ENCODE measurements around the gene MYBPHL. TPM values are rescaled to one million over a fixed set of nuclear protein-coding genes. Genes with fewer than 3 reads are reported as not detected.

The MYBPHL gene
- total and polyA plus RNA-seq, 2 experiments from 2014 or later: not detected

- H3K9ac ChIP-seq: peak overlapping the region; percentile 59
- H2AFZ ChIP-seq: peak overlapping the region; percentile 74
- H3K9me3 ChIP-seq (ENCODE audit: low read depth): no peaks in the 10 kb centered on the region
- 11 to 12% methylated on average over 11 of the region's 11 CpGs for WGBS, 2 experiments (ENCODE audit: low coverage in 1 of 2, low lambda C conversion rate in 2 of 2, missing lambda C conversion rate in 2 of 2)
- H3K27ac ChIP-seq: peak overlapping the region; percentile 71
- DNase-seq: peak; percentile 81
- H4K20me1 ChIP-seq (ENCODE audit: insufficient read depth): no peaks in the 10 kb centered on the region
- H3K9me2 ChIP-seq (ENCODE audit: insufficient read depth): no peaks in the 10 kb centered on the region
- H3F3A ChIP-seq (ENCODE audit: insufficient read depth): peaks cover 22% of the 10 kb centered on the region
- peak overlapping the region; percentile 65 for H3K4me2 ChIP-seq (ENCODE audit: unreplicated experiment)
- peak overlapping the region; percentile 47 for H3K4me3 ChIP-seq
- no peak for TF ChIP-seq EZH2phosphoT487 (IDR thresholded peaks at IDR 0.05; ENCODE audit: insufficient read depth, low read depth)
- TF ChIP-seq EZH2 (IDR thresholded peaks at IDR 0.05; ENCODE audit: insufficient read depth, poor library complexity, severe bottlenecking): no peak
- in situ Hi-C loops (cut with MboI): no loop called here
- H3K27me3 ChIP-seq (replicated peaks; ENCODE audit: insufficient read depth): no peaks in the 10 kb centered on the region
- H3K36me3 ChIP-seq (ENCODE audit: low read depth): no peaks in the 10 kb centered on the region
- H3K79me2 ChIP-seq (ENCODE audit: insufficient read depth): no peaks in the 10 kb centered on the region
- peaks cover 26% of the 10 kb centered on the region for H3K4me1 ChIP-seq (ENCODE audit: insufficient read depth)
These were observed 7.9 kb downstream of the MYBPHL start for GRCh38 chr1:109298666-109299557.

DNA sequence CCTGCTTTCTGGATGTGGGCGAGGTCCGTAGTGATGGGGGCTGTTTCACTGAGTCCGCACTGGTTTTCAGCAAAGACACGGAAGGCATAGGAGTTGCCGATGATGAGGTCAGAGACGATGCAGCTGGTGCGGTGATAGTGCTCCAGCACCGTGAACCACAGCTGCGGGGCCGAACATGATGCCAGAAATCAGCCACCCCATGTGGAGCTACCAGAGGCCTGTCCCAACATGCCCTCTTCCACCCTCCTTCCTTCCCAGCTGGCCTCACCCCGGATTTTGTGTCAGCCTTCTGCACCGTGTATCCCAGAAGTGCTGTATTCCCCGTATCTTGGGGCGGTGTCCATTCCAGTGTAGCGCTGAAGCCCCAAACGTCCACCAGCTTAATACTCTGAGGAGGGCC is 10.0 kb downstream of the MYBPHL start:
- Histone ChIP-seq H3K4me3 (no peak overlapping the region), H4K20me1 (ENCODE audit: insufficient read depth) (no peaks in the 10 kb centered on the region), H3K79me2 (ENCODE audit: insufficient read depth) (no peaks in the 10 kb centered on the region), H3K27ac (no peak overlapping the region), H3K4me2 (ENCODE audit: unreplicated experiment) (no peak overlapping the region), H3K9me3 (ENCODE audit: low read depth) (no peaks in the 10 kb centered on the region), H2AFZ (no peak overlapping the region), H3K4me1 (ENCODE audit: insufficient read depth) (peaks cover 29% of the 10 kb centered on the region), H3K36me3 (ENCODE audit: low read depth) (no peaks in the 10 kb centered on the region), H3F3A (ENCODE audit: insufficient read depth) (peaks cover 22% of the 10 kb centered on the region), H3K9ac (no peak overlapping the region), H3K9me2 (ENCODE audit: insufficient read depth) (no peaks in the 10 kb centered on the region), H3K27me3 (replicated peaks; ENCODE audit: insufficient read depth) (no peaks in the 10 kb centered on the region)
- DNase-seq: no peak
- in situ Hi-C loops (cut with MboI): no loop called here
- WGBS, 2 experiments (ENCODE audit: low coverage in 1 of 2, low lambda C conversion rate in 2 of 2, missing lambda C conversion rate in 2 of 2): 95 to 96% methylated on average over 16 of the region's 16 CpGs
- no peak for TF ChIP-seq EZH2phosphoT487 (IDR thresholded peaks at IDR 0.05; ENCODE audit: insufficient read depth, low read depth)
- no peak for TF ChIP-seq EZH2 (IDR thresholded peaks at IDR 0.05; ENCODE audit: insufficient read depth, poor library complexity, severe bottlenecking)

- WGBS, 2 experiments (ENCODE audit: low coverage in 1 of 2, low lambda C conversion rate in 2 of 2, missing lambda C conversion rate in 2 of 2): 75 to 76% methylated on average over 12 of the region's 12 CpGs
- no peak for DNase-seq
- Histone ChIP-seq H3K4me2 (ENCODE audit: unreplicated experiment) (no peak overlapping the region), H3K4me3 (no peak overlapping the region), H3F3A (ENCODE audit: insufficient read depth) (peaks cover 22% of the 10 kb centered on the region), H3K79me2 (ENCODE audit: insufficient read depth) (no peaks in the 10 kb centered on the region), H3K9me2 (ENCODE audit: insufficient read depth) (no peaks in the 10 kb centered on the region), H4K20me1 (ENCODE audit: insufficient read depth) (no peaks in the 10 kb centered on the region), H3K27me3 (replicated peaks; ENCODE audit: insufficient read depth) (no peaks in the 10 kb centered on the region), H3K36me3 (ENCODE audit: low read depth) (no peaks in the 10 kb centered on the region), H2AFZ (no peak overlapping the region), H3K9ac (no peak overlapping the region), H3K4me1 (ENCODE audit: insufficient read depth) (peaks cover 29% of the 10 kb centered on the region), H3K9me3 (ENCODE audit: low read depth) (no peaks in the 10 kb centered on the region), H3K27ac (no peak overlapping the region)
- in situ Hi-C loops (cut with MboI): no loop called here
- TF ChIP-seq EZH2 (IDR thresholded peaks at IDR 0.05; ENCODE audit: insufficient read depth, poor library complexity, severe bottlenecking) (no peak), EZH2phosphoT487 (IDR thresholded peaks at IDR 0.05; ENCODE audit: insufficient read depth, low read depth) (no peak)
These were observed 10.9 kb downstream of the MYBPHL start for GRCh38 chr1:109295712-109296415.

GRCh38 chr1:109294481-109294880 is 12.3 kb downstream of the MYBPHL start:
- Histone ChIP-seq H3K36me3 (ENCODE audit: low read depth) (no peaks in the 10 kb centered on the region), H3F3A (ENCODE audit: insufficient read depth) (peaks cover 18% of the 10 kb centered on the region), H3K27ac (no peak overlapping the region), H3K9me2 (ENCODE audit: insufficient read depth) (no peaks in the 10 kb centered on the region), H3K9ac (no peak overlapping the region), H3K4me3 (no peak overlapping the region), H3K4me2 (ENCODE audit: unreplicated experiment) (no peak overlapping the region), H4K20me1 (ENCODE audit: insufficient read depth) (no peaks in the 10 kb centered on the region), H2AFZ (no peak overlapping the region), H3K4me1 (ENCODE audit: insufficient read depth) (peaks cover 25% of the 10 kb centered on the region), H3K27me3 (replicated peaks; ENCODE audit: insufficient read depth) (no peaks in the 10 kb centered on the region), H3K9me3 (ENCODE audit: low read depth) (no peaks in the 10 kb centered on the region), H3K79me2 (ENCODE audit: insufficient read depth) (no peaks in the 10 kb centered on the region)
- no peak for DNase-seq
- 73 to 80% methylated on average over 4 of the region's 4 CpGs for WGBS, 2 experiments (ENCODE audit: low coverage in 1 of 2, low lambda C conversion rate in 2 of 2, missing lambda C conversion rate in 2 of 2)
- in situ Hi-C loops (cut with MboI): no loop called here
- no peak for TF ChIP-seq EZH2phosphoT487 (IDR thresholded peaks at IDR 0.05; ENCODE audit: insufficient read depth, low read depth)

Data from GM23248 (cell line).